Right lobe of liver (tissue), 4 donors: Measurements from ENCODE around the gene C1orf115.

Source experiments
- CTCF ChIP-seq, 4 donors: fragments of 200-600 bp in 3 of 4; fragments of 450-650 bp in 1 of 4; IDR thresholded peaks; one replicate each; pipeline versions ENCODE4 v1.5.1 to v1.8.0; 2016 to 2022; ENCODE audit warnings: antibody characterized with exemption in 4 of 4, mild to moderate bottlenecking in 2 of 4
- POLR2A ChIP-seq: fragments of 450-650 bp; IDR thresholded peaks from one replicate; pipeline ENCODE4 v1.6.1; 2017; ENCODE audit warnings: antibody characterized with exemption, mild to moderate bottlenecking
- donor health status: DM: no; HTN: no; CAD: no.
- donor health status: DM: no; HTN: no; CAD: no.
- donor health status: DM: no; HTN: yes; CAD: no.

DNA sequence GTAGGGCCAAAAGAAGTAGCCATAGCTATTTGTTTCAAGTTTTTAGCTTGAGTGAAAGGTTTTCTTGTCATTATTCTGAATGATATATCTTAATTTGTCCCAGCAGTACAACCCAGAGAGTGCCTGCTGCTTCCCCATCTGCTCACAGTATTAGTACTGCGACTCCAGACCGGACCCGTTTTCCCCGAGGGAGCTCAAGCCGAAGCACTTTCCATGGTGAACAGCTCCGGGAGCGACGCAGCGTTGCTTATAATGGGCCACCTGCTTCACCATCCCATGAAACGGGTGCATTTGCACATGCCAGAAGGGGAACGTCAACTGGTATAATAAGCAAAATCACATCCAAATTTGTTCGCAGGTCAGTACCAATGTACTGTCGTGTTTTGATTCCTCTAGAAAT, 37.2 kb upstream of the C1orf115 start:
- TF ChIP-seq POLR2A (no peak), CTCF (IDR thresholded peaks at IDR 0.05) (no peak)
